IMR-90 (cell line): Measurements from ENCODE around the gene HHIPL1.

Experiments used
- BHLHE40 ChIP-seq: fragments of 150-350 bp; IDR thresholded peaks from 2 replicates; pipeline ENCODE4 v1.6.1; 2016; ENCODE audit warnings: mild to moderate bottlenecking, low read depth, low read length
- CEBPB ChIP-seq: IDR thresholded peaks from 2 replicates; pipeline ENCODE4 v1.6.1; 2012; ENCODE audit warnings: low read depth, low read length, improper control_type of control experiment
- CHD1 ChIP-seq: IDR thresholded peaks from 2 replicates; pipeline ENCODE4 v1.6.1; 2012; ENCODE audit warnings: low read depth, low read length, improper control_type of control experiment
- CTCF ChIP-seq: conservative IDR thresholded peaks from 2 replicates; pipeline ENCODE4 v1.5.1; 2012; ENCODE audit warnings: mild to moderate bottlenecking, low read depth, low read length, improper control_type of control experiment
- MAFK ChIP-seq: IDR thresholded peaks from 2 replicates; pipeline ENCODE4 v1.6.1; 2012; ENCODE audit warnings: low read depth, low read length, improper control_type of control experiment
- MAZ ChIP-seq: IDR thresholded peaks from 2 replicates; pipeline ENCODE4 v1.6.1; 2012; ENCODE audit warnings: low read depth, mild to moderate bottlenecking, low read length, improper control_type of control experiment, moderate library complexity, borderline replicate concordance
- NFE2L2 ChIP-seq: fragments of 150-350 bp; IDR thresholded peaks from 2 replicates; pipeline ENCODE4 v1.6.1; 2016; ENCODE audit warnings: low read depth, mild to moderate bottlenecking, low read length
- POLR2A ChIP-seq: IDR thresholded peaks from 2 replicates; pipeline ENCODE4 v1.6.1; 2012; ENCODE audit warnings: mild to moderate bottlenecking, low read depth, low read length
- RAD21 ChIP-seq: IDR thresholded peaks from 2 replicates; pipeline ENCODE4 v1.6.1; 2012; ENCODE audit warnings: low read length, improper control_type of control experiment
- RCOR1 ChIP-seq: IDR thresholded peaks from 2 replicates; pipeline ENCODE4 v1.6.1; 2012; ENCODE audit warnings: mild to moderate bottlenecking, low read length, improper control_type of control experiment; ENCODE audit not compliant: insufficient replicate concordance
- RFX5 ChIP-seq: IDR thresholded peaks from 2 replicates; pipeline ENCODE4 v1.8.0; 2012; ENCODE audit warnings: low read depth, mild to moderate bottlenecking, low read length, moderate library complexity
- SMC3 ChIP-seq: fragments of 150-350 bp; IDR thresholded peaks from 2 replicates; pipeline ENCODE4 v1.6.1; 2016; ENCODE audit warnings: low read depth, mild to moderate bottlenecking, antibody characterized with exemption, low read length, moderate library complexity

GRCh38 chr14:99677231-99678140 lies 32.6 kb downstream of the HHIPL1 start:
- no peak for TF ChIP-seq MAZ
- no peak for TF ChIP-seq CTCF
- no peak for TF ChIP-seq POLR2A
- TF ChIP-seq MAFK = no peak
- TF ChIP-seq SMC3 = no peak
- TF ChIP-seq RCOR1 = no peak
- no peak for TF ChIP-seq NFE2L2
- TF ChIP-seq RAD21 = no peak
- no peak for TF ChIP-seq CEBPB
- TF ChIP-seq BHLHE40 = no peak
- TF ChIP-seq CHD1 = no peak
- no peak for TF ChIP-seq RFX5
